GM19238 (cell line): ENCODE results near the gene TXNL1.
"Not testable (repeated sequence)": the region's sequence is repeated elsewhere in the genome, so short reads cannot be mapped to it uniquely, and the experiment has no call there.

Experiments
- DNase-seq: peaks from one replicate; pipeline ENCODE4 v3.0.0; 2011; ENCODE audit warnings: low spot score; ENCODE audit not compliant: insufficient read length

TXNL1 gene

DNA sequence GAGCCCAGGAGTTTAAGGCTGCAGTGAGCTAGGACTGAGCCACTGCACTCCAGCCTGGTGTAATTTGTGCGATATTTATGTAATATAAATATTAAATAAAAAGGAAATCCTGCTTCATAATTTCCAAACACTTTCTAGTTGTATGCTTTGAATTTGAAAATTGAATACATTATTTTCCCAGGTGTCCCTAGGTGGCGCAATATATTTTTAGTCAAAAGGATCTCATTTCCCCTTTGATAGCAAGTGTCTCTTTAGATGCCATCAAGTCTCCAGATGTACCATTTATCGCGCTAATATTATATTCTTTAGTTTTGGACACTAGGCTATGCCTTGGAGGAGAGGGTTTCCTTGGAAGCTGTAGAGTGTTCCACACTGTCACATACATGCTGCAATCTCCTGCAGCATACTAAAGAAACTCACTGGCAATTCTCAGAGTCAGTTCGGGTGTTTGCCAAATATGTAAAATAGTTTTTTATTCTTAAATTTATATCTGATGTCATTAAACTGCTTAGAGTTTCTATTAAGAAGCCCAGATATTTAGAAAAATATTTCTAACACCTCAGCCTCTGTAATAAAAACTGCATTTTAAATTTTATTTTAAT is 7.1 kb upstream of the TXNL1 start:
- DNase-seq, result no peak

DNA sequence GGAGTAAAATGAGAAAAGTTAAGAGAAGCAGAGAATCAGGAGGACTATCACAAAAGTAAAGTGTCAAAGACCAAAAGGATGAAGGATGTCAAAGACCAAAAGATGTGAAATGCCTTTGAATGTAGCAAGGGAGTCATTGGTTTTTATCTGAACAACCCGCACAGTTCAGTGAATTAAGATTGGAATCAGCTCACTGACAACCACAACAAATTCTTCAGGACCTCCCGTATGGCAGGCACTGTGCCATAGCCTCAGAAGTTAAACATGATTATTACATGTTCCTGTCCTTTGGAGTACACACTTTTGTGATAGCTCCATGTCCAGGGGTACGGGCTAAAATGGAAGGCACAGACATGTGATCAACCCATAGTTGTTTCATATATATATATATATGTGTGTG is 5.0 kb upstream of the TXNL1 start:
- DNase-seq, result no peak

DNA sequence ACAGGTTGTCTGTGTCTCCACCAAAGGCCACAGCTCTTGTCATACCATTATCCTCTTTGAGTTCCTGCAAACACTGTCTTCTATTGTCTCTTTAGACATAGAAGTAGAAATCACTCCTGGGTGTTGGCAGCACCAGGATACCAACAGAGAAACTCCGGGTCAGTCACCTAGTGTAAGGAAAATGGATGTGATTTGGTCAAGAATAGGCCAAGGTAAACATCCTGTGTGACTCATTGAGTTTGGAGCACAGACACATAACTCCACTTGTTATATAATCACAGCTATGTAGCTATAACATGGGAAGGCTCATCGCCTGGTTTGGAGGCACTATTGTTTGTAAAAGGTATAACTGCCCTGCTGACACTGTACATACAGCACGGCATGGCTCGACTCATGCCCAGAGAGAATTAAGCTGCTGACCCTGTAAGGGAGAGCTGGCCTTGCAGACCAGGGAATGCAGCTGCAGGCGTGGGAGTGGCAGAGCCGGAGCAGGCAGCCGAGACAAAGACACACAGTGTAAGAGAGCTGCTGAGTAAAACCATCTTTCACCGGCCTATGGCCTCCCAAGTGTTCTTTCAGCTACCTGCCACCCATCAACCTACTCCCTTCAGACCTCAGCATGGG is 3.4 kb upstream of the TXNL1 start:
- DNase-seq, result no peak

DNA sequence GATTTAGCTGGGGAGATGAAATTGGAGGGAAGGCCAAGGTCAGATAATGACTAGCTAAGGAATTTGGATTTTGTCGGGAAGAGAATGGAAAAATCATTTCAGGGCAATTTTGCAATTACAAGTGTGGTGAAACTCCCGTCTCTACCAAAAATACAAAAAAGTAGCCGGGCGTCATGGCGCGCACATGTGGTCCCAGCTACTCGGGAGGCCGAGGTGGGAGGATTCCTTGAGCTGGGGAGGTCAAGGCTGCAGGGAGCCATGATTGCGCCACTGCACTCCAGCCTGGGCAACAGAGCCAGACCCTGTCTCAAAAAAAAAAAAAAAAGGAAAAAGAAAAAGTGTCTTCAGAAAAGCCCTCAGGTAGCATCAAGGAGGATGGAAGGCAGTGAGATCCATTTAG is 1.2 kb upstream of the TXNL1 start:
- DNase-seq, result no peak

- no peak for DNase-seq
These were observed 651 bp upstream of the TXNL1 start for GRCh38 chr18:56639104-56639381.

GRCh38 chr18:56637711-56638231 is 621 bp downstream of the TXNL1 start:
- DNase-seq, result no peak

- DNase-seq, result no peak
These were observed 1.2 kb downstream of the TXNL1 start for GRCh38 chr18:56637176-56637575.

DNA sequence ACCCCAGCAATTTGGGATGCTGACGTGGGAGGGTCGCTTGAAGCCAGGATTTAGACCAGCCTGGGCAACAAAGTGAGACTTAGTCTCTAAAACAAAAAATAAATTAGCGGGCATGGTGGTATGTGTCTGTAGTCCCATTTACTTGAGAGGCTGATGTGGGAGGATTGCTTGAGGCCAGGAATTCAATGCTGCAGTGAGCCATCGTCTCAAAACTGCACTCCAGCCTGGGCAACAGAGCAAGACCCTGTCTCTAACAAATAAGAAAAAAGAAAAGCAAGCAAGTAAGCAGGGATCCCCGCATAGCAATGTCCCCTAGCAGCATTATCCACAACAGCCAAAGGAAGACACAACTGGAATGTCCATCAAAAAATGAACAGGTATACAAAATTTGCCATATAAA is 3.4 kb downstream of the TXNL1 start:
- DNase-seq, result no peak

- DNase-seq, result no peak
These were observed 6.0 kb downstream of the TXNL1 start for GRCh38 chr18:56632070-56633022.

GRCh38 chr18:56627991-56628390 is 10.4 kb downstream of the TXNL1 start:
- no peak for DNase-seq

DNA sequence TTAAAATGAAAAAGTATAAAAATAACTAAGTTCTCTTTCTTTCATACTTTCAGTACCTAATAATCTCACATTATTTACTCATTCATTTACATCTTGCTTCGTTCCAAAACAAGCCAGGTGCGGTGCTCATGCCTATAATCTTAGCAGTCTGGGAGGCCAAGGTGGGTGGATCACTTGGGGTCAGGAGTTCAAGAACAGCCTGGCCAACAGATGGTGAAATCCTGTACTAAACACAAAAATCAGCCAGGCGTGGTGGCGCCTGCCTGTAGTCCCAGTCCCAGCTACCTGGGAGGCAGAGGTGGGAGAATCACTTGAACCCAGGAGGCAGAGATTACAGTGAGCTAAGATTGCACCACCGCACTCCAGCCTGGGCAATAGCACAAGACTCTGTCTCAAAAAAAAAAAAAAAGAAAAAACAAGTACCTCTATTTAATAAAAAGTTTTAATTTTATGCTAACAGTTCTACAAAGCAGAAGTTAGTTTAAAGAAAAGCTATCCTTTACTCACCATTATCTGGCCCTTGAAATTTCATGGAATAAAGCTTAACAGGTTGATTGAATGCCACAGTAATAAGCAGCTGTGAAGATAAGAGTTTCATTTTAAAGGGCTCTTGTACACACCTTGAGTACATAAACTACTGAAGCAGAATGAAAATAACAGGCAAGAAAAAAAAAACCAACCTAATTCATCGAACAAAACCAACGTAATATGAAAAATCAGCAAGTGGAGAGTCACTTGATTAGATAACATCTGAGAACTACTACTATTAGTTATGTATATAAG is 22.5 kb downstream of the TXNL1 start:
- no peak for DNase-seq

DNA sequence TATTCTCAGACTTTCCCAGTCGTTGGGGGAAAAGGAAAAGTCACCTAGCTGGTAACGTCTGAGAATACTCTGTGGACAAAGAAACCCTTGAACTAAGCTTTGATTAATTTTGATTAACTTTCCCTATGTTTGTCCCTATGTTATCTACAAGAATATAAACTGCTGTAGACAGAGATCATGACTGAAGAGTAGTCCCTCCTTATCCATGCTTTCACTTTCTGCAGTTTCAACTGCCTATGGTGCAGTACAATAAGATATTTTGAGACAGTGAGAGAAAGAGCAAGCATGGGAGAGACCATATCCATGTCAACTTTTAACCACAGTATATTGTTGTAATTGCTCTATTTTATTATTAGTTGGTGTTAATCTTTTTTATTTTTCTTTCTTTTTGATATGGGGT is 31.8 kb downstream of the TXNL1 start:
- DNase-seq, result no peak

DNA sequence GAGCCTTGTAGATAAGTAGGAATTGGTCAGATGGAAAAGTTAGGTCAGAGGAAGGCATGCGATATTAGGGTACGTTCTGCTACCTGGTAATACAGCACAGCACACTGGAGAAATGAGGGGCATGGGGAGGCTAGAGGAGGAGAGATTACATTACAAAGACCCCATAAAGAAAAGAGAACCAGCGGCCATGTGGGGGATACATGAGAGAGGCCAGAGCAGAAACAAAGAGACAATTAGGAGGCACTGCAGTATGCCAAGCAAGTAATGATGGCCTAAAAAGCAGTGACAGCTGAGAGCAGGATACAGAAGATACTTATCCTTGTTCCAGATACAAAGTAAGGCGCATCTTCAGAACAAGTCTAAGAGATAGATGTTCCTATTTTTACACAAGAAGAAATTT is 40.0 kb downstream of the TXNL1 start:
- no peak for DNase-seq

DNA sequence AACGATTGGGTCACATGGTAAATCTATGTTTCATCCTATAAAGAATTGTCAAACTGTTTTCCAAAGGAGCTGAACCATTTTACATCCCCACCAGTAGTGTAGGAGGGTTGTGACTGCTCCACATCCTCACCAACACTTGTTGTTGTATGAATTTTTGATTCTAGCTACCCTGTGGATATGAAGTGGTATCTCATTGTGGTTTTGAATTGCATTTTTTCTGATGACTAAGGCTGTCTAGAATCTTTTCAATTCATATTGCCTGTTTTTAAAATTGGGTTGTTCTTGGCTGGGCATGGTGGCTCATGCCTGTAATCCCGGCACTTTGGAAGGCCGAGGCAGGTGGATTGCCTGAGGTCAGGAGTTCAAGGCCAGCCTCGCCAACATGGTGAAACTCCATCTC is 44.5 kb downstream of the TXNL1 start:
- no peak for DNase-seq

DNA sequence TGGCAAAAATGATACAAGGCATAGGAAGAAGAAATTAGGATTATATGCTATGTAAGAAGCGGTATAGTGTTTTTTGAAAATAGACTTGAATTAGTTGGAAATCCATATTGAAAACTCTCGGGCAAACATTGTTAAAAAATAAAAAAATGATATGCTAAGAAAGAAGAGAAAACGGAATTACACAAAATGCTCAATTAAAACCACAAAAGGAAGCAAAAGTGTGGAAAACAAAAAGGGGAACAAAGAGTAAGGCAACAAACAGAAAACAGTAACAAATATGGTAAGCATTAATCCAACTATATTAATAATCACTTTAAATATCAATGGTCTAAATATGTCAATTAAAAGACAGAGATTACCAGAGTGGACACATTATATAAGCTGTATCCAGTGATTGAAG is 58.4 kb downstream of the TXNL1 start:
- DNase-seq, result no peak

GRCh38 chr18:56579451-56579850 is 58.9 kb downstream of the TXNL1 start:
- DNase-seq, result no peak

DNA sequence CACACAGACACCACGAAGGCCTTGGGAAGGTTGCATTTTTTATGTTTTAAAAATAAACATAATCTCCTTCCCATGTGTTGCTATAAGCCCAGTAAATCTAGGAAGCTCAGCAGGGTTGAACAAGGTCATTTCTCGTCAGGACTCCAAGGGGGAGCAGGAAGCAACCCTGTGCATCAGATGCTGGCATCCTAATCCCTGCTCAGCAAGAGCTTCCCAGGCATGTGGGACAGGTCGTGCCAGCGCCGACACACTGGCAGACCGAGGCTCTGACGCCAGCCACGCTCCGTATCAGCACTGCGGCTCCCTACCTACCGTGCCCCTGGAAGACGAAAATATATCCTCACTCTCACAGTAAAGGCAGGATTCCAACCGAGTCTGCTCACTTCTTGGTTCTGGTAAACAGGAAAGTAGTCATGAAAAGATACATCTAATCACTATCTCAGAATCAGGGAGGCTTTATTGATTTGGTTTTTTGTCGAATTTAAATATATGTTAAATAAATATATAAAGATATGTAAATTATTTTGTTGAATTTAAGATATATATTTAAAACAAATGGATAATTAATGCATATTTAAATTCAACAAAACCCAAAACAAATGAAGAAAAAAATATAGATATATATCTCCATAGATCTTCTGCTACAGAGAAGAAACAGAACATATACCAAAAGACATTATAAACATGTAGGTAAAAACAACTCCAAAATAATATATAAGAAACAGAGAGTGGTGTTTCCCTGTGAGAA is 61.4 kb downstream of the TXNL1 start:
- DNase-seq, result no peak

DNA sequence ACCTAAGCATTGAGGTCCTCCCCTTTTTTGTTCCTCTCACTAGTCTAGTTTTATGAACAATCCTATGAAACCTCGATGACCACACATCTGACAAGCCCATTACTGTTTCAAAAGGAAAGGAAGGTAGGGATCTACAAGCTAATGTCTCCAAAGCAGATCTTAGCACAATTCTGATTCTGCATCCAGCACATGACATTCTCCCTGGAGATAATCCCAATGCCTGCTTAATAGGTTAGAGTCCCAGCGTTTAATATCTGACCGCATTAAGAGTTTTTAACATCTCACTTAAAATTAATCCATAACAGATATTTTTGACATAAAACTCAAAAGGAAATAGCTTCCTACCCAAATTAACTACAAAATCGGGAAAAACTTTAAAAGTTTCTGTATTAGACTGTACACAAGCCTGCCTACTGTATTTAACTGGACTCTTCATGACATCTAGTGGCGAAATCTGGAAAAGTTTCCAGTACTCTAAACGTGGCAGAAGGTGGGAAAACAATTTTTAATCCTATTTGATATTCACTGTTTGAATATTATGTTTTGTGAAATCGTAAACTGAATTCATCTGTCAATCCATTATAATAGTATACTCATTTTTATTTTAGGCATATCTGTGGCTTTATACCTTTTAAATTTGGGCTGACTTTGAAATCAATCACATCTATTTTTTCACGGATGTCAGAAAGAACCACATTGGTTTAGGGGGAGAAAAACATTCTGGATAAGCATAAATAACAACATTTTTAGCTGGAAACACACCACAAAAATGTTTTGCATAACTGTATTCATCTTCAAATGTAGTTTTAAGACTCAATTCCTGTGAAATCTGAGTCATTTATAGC is 62.4 kb downstream of the TXNL1 start:
- DNase-seq, result no peak

- DNase-seq, result no peak
These were observed 63.5 kb downstream of the TXNL1 start for GRCh38 chr18:56574861-56575260.

- DNase-seq, result not testable (repeated sequence)
These were observed 66.1 kb downstream of the TXNL1 start for GRCh38 chr18:56572267-56572666.
